GM21528 (cell line): ENCODE measurements around the gene ACSL5.
"Not testable (repeated sequence)": the region's sequence is repeated elsewhere in the genome, so short reads cannot be mapped to it uniquely, and the experiment has no call there.

Experiments used
- ATAC-seq: cut with Tn5 transposase; IDR thresholded peaks from one replicate; pipeline ENCODE4 v1.9.1; 2021; ENCODE audit warnings: mild to moderate bottlenecking, moderate library complexity; ENCODE audit not compliant: unreplicated experiment, low FRiP score

Gene ACSL5

GRCh38 chr10:112349521-112350085 is 24.3 kb upstream of the ACSL5 start:
- ATAC-seq, result no peak

GRCh38 chr10:112351146-112351545 is 22.8 kb upstream of the ACSL5 start:
- no peak for ATAC-seq

GRCh38 chr10:112352044-112352443 is 21.9 kb upstream of the ACSL5 start:
- ATAC-seq, result no peak

- ATAC-seq, result no peak
Observed at GRCh38 chr10:112353046-112353445, 20.9 kb upstream of the ACSL5 start.

GRCh38 chr10:112356686-112357085 is 17.2 kb upstream of the ACSL5 start:
- ATAC-seq, result no peak

GRCh38 chr10:112359606-112360307 is 14.2 kb upstream of the ACSL5 start:
- ATAC-seq, result no peak

GRCh38 chr10:112360308-112361270 is 13.3 kb upstream of the ACSL5 start:
- no peak for ATAC-seq

- ATAC-seq, result no peak
Observed at GRCh38 chr10:112361951-112362751, 11.8 kb upstream of the ACSL5 start.

- no peak for ATAC-seq
Observed at GRCh38 chr10:112362833-112363232, 11.1 kb upstream of the ACSL5 start.

GRCh38 chr10:112363696-112364688 is 9.9 kb upstream of the ACSL5 start:
- ATAC-seq, result no peak

- ATAC-seq, result no peak
Observed at GRCh38 chr10:112365014-112365432, 8.9 kb upstream of the ACSL5 start.

- no peak for ATAC-seq
Observed at GRCh38 chr10:112365451-112365850, 8.5 kb upstream of the ACSL5 start.

GRCh38 chr10:112366992-112367391 is 6.9 kb upstream of the ACSL5 start:
- no peak for ATAC-seq

GRCh38 chr10:112367516-112367915 is 6.4 kb upstream of the ACSL5 start:
- no peak for ATAC-seq

- ATAC-seq, result peak; percentile 80
Observed at GRCh38 chr10:112369495-112370423, 4.2 kb upstream of the ACSL5 start.

- no peak for ATAC-seq
Observed at GRCh38 chr10:112370424-112370819, 3.5 kb upstream of the ACSL5 start.

GRCh38 chr10:112371326-112371725 is 2.6 kb upstream of the ACSL5 start:
- not testable (repeated sequence) for ATAC-seq

- ATAC-seq, result not testable (repeated sequence)
Observed at GRCh38 chr10:112372182-112372810, 1.6 kb upstream of the ACSL5 start.
